DND-41 (cell line): ENCODE data around the gene PGM1.

Experiments
- ATAC-seq: fragments of 200-7000 bp; cut with Tn5 transposase; 3 replicates; pipeline ENCODE4 v1.9.1; 2021; ENCODE audit warnings: low read depth; ENCODE audit not compliant: insufficient read depth
- DNase-seq: peaks from one replicate; pipeline ENCODE4 v3.0.0-alpha.2; 2020
- H2AFZ ChIP-seq: 2 replicates; pipeline ENCODE4 v1.6.0; 2012; ENCODE audit warnings: low read depth, low read length
- H3K27ac ChIP-seq: 2 replicates; pipeline ENCODE4 v1.5.1; 2012; ENCODE audit warnings: low read length, inconsistent platforms
- H3K27me3 ChIP-seq: fragments of 200-600 bp; sonication (generic); 2 replicates; pipeline ENCODE4 v1.6.0; 2012; ENCODE audit warnings: low read length, mild to moderate bottlenecking, inconsistent platforms; ENCODE audit not compliant: insufficient read depth, poor library complexity
- H3K36me3 ChIP-seq: 2 replicates; pipeline ENCODE4 v1.5.1; 2012; ENCODE audit warnings: low read length, inconsistent platforms; ENCODE audit not compliant: insufficient read depth
- H3K4me1 ChIP-seq: 2 replicates; pipeline ENCODE4 v1.5.1; 2012; ENCODE audit warnings: mild to moderate bottlenecking, low read length; ENCODE audit not compliant: insufficient read depth
- H3K4me2 ChIP-seq: 2 replicates; pipeline ENCODE4 v1.6.0; 2012; ENCODE audit warnings: mild to moderate bottlenecking, moderate library complexity, low read length, inconsistent platforms; ENCODE audit not compliant: insufficient read depth
- H3K4me3 ChIP-seq, 2 experiments: fragments of 200-600 bp in 1 of 2; shearing (Covaris generic) in 1 of 2; 2 replicates each; pipeline ENCODE4 v1.5.1; 2012 to 2016; ENCODE audit warnings: inconsistent platforms in 2 of 2, low read length in 2 of 2, mild to moderate bottlenecking in 2 of 2, low read depth in 1 of 2, moderate library complexity in 1 of 2
- H3K79me2 ChIP-seq: 2 replicates; pipeline ENCODE4 v1.6.0; 2012; ENCODE audit warnings: low read length, inconsistent platforms; ENCODE audit not compliant: insufficient read depth
- H3K9ac ChIP-seq: 2 replicates; pipeline ENCODE4 v1.6.0; 2012; ENCODE audit warnings: low read depth, mild to moderate bottlenecking, inconsistent platforms, low read length, moderate library complexity
- H3K9me3 ChIP-seq: 2 replicates; pipeline ENCODE4 v1.5.1; 2012; ENCODE audit warnings: low read length, moderate library complexity, mild to moderate bottlenecking, inconsistent platforms; ENCODE audit not compliant: insufficient read depth, severe bottlenecking
- H4K20me1 ChIP-seq: 2 replicates; pipeline ENCODE4 v1.6.0; 2012; ENCODE audit warnings: low read length; ENCODE audit not compliant: insufficient read depth
- EZH2 ChIP-seq: IDR thresholded peaks from 3 replicates; pipeline ENCODE4 v1.6.1; 2012; ENCODE audit warnings: borderline replicate concordance, low read depth, mild to moderate bottlenecking, moderate library complexity, low read length, inconsistent platforms; ENCODE audit not compliant: severe bottlenecking
- TF ChIP-seq, protein P1 (sequence below): IDR thresholded peaks from 2 replicates; pipeline ENCODE4 v1.5.1; 2012; ENCODE audit warnings: borderline replicate concordance, low read length, moderate library complexity, mild to moderate bottlenecking; ENCODE audit not compliant: poor library complexity, severe bottlenecking; ENCODE audit errors: extremely low read depth

The PGM1 gene

DNA sequence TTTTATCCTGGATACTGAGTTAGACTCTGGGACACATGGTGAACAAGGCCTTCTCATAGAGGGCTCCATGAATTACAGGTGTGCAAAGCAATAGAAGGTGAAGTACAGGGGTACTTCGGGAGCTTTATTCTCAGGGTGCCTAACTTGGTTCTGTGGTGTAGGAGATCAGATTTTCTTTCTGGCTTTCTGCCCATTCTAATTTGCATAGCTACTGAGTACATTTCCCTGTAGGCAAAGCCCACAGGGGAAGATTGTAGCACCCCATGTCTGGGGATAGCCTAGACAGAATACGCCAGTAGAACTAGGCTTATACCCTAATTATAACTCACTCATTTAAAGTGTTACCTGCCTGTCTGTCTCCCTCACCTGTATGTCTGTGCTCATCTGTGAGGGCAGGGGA, 49.7 kb downstream of the PGM1 start:
- H3K79me2 ChIP-seq, result no peaks in the 10 kb centered on the region
- H3K9me3 ChIP-seq, result no peaks in the 10 kb centered on the region
- H3K4me2 ChIP-seq, result no peak overlapping the region
- H2AFZ ChIP-seq, result no peak overlapping the region
- H4K20me1 ChIP-seq, result no peaks in the 10 kb centered on the region
- H3K4me3 ChIP-seq, result no peak overlapping the region
- TF ChIP-seq, protein P1, sequence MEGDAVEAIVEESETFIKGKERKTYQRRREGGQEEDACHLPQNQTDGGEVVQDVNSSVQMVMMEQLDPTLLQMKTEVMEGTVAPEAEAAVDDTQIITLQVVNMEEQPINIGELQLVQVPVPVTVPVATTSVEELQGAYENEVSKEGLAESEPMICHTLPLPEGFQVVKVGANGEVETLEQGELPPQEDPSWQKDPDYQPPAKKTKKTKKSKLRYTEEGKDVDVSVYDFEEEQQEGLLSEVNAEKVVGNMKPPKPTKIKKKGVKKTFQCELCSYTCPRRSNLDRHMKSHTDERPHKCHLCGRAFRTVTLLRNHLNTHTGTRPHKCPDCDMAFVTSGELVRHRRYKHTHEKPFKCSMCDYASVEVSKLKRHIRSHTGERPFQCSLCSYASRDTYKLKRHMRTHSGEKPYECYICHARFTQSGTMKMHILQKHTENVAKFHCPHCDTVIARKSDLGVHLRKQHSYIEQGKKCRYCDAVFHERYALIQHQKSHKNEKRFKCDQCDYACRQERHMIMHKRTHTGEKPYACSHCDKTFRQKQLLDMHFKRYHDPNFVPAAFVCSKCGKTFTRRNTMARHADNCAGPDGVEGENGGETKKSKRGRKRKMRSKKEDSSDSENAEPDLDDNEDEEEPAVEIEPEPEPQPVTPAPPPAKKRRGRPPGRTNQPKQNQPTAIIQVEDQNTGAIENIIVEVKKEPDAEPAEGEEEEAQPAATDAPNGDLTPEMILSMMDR, result no peak
- TF ChIP-seq EZH2, result no peak
- H3K27me3 ChIP-seq, result no peaks in the 10 kb centered on the region
- no peak overlapping the region for H3K27ac ChIP-seq
- ATAC-seq (no peak), DNase-seq (no peak)
- peaks cover 31% of the 10 kb centered on the region for H3K36me3 ChIP-seq
- H3K9ac ChIP-seq, result no peak overlapping the region
- H3K4me1 ChIP-seq, result no peaks in the 10 kb centered on the region

DNA sequence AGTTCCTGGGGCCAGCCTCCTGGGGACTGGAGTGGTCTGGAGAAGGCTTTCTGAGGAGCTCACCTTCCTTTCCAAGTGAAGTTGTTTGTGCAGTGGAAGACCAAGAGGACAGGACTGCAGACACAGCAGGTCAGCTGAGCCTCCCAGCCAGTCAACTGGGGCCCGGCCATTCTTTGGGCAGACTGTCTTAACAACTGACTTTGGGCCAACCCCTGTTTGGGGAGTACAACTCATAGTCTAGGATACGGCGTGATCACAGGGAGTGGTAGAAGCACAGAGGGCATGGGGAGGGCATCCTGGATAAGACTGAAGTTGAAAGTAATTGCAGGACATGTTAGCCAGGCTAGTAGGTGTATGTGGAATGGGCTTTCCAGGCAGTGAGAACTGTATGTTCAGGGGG, 50.3 kb downstream of the PGM1 start:
- Histone ChIP-seq H3K9me3 (no peaks in the 10 kb centered on the region), H3K4me1 (no peaks in the 10 kb centered on the region), H3K27ac (no peak overlapping the region), H3K36me3 (peaks cover 33% of the 10 kb centered on the region), H3K4me3 (no peak overlapping the region), H3K27me3 (no peaks in the 10 kb centered on the region), H3K79me2 (no peaks in the 10 kb centered on the region), H3K4me2 (no peak overlapping the region), H3K9ac (no peak overlapping the region), H2AFZ (no peak overlapping the region), H4K20me1 (no peaks in the 10 kb centered on the region)
- no peak for ATAC-seq
- DNase-seq, result no peak
- TF ChIP-seq, protein P1, result no peak
- TF ChIP-seq EZH2, result no peak

DNA sequence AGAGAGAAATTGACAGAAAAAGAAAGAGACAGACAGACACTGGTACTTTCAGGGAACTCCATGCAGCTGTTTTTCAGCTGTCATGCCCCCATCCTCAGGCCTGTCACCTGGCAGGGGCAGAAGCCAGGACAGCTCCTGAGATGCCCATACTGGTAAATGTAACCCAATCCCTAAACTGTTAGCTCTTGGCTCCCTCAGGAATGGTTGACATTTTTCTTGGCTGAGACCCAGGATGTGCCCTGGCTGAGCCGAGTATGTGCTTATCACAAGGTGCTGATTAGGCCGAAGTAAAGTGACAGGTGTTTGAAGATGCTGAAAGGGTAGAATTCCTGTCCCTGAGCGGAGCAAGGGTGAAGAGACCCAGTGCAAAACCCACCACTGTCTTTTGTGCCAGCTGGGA, 50.7 kb downstream of the PGM1 start:
- H3K4me1 ChIP-seq, result no peaks in the 10 kb centered on the region
- H3K27me3 ChIP-seq, result no peaks in the 10 kb centered on the region
- H4K20me1 ChIP-seq, result no peaks in the 10 kb centered on the region
- ATAC-seq (no peak), DNase-seq (no peak)
- no peak overlapping the region for H3K4me2 ChIP-seq
- H3K27ac ChIP-seq, result no peak overlapping the region
- no peak overlapping the region for H3K4me3 ChIP-seq
- no peak overlapping the region for H2AFZ ChIP-seq
- H3K9me3 ChIP-seq, result no peaks in the 10 kb centered on the region
- H3K79me2 ChIP-seq, result no peaks in the 10 kb centered on the region
- no peak for TF ChIP-seq EZH2
- TF ChIP-seq, protein P1, result no peak
- no peak overlapping the region for H3K9ac ChIP-seq
- peaks cover 32% of the 10 kb centered on the region for H3K36me3 ChIP-seq

DNA sequence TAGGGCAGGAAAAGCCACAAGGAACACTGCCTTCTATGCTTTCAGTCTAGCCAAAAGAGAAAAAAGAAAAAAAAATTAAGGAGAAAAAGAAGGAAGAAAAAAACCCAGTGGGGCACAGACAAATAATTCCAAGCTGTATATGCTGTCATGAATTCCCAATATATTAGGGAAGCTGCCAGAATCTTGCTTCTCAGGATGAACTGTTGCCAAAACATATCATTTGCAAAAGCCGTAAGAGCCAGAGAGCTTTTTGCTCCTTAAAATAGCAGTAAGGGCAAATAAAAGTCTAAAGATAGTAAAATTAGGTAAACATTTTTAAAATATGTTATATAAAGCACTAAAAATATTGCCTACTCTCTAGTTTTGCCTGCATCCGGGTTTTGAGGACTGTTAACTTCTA, 52.1 kb downstream of the PGM1 start:
- Histone ChIP-seq H3K4me2 (no peak overlapping the region), H3K36me3 (peaks cover 27% of the 10 kb centered on the region), H3K79me2 (no peaks in the 10 kb centered on the region), H3K4me3 (no peak overlapping the region), H3K9ac (no peak overlapping the region), H3K27me3 (no peaks in the 10 kb centered on the region), H3K4me1 (no peaks in the 10 kb centered on the region), H2AFZ (no peak overlapping the region), H4K20me1 (no peaks in the 10 kb centered on the region), H3K9me3 (no peaks in the 10 kb centered on the region), H3K27ac (no peak overlapping the region)
- TF ChIP-seq, protein P1, result no peak
- no peak for TF ChIP-seq EZH2
- DNase-seq (no peak), ATAC-seq (no peak)
